Neuronal stem cell (in vitro differentiated cells): ENCODE results near the gene SLC30A2.

Source experiments
- DNase-seq: peaks from one replicate; pipeline ENCODE4 v3.0.0-alpha.2; 2013; ENCODE audit warnings: low spot score
- H2AFZ ChIP-seq: one replicate; pipeline ENCODE4 v1.6.1; 2013; ENCODE audit warnings: mild to moderate bottlenecking, low read length, inconsistent platforms
- H2AK5ac ChIP-seq: 2 replicates; pipeline ENCODE4 v1.6.1; 2013; ENCODE audit warnings: low read depth, mild to moderate bottlenecking, inconsistent platforms, low read length, moderate library complexity, mixed read lengths
- H2BK120ac ChIP-seq: 2 replicates; pipeline ENCODE4 v1.6.1; 2013; ENCODE audit warnings: low read depth, mild to moderate bottlenecking, inconsistent platforms, low read length, moderate library complexity, mixed read lengths
- H2BK12ac ChIP-seq: one replicate; pipeline ENCODE4 v1.6.1; 2013; ENCODE audit warnings: low read length, inconsistent platforms
- H2BK15ac ChIP-seq: 2 replicates; pipeline ENCODE4 v1.6.1; 2013; ENCODE audit warnings: mild to moderate bottlenecking, low read length, inconsistent platforms, mixed read lengths
- H2BK5ac ChIP-seq: one replicate; pipeline ENCODE4 v1.6.1; 2013; ENCODE audit warnings: inconsistent platforms, mild to moderate bottlenecking, low read length, moderate library complexity
- H3K14ac ChIP-seq: one replicate; pipeline ENCODE4 v1.6.1; 2013; ENCODE audit warnings: low read length, inconsistent platforms
- H3K18ac ChIP-seq: 2 replicates; pipeline ENCODE4 v1.6.1; 2013; ENCODE audit warnings: low read length, inconsistent platforms
- H3K23ac ChIP-seq: 2 replicates; pipeline ENCODE4 v1.6.1; 2013; ENCODE audit warnings: low read depth, mild to moderate bottlenecking, mixed read lengths, low read length, inconsistent platforms; ENCODE audit not compliant: poor library complexity
- H3K27ac ChIP-seq: replicated peaks from 3 replicates; pipeline ENCODE4 v1.5.1; 2013; ENCODE audit warnings: low read length, inconsistent platforms
- H3K27me3 ChIP-seq, 3 experiments: 2 replicates each; pipeline ENCODE4 v1.6.1; 2013; ENCODE audit warnings: low read length in 3 of 3, mild to moderate bottlenecking in 2 of 3, inconsistent platforms in 1 of 3, low read depth in 1 of 3, mixed read lengths in 1 of 3, moderate library complexity in 1 of 3; ENCODE audit not compliant: control insufficient read depth in 3 of 3, insufficient read depth in 3 of 3
- H3K36me3 ChIP-seq, 2 donors: replicated peaks in 1 of 2; 2 replicates each; pipeline ENCODE4 v1.6.1; 2013; ENCODE audit warnings: low read length in 2 of 2; ENCODE audit not compliant: control insufficient read depth in 2 of 2, insufficient read depth in 2 of 2
- H3K4ac ChIP-seq: 2 replicates; pipeline ENCODE4 v1.6.1; 2013; ENCODE audit warnings: inconsistent platforms, mild to moderate bottlenecking, low read length, moderate library complexity
- H3K4me1 ChIP-seq, 2 donors: 1 replicate in 1 of 2; 2 replicates in 1 of 2; pipeline ENCODE4 v1.6.1; 2013; ENCODE audit warnings: low read length in 2 of 2, low read depth in 1 of 2; ENCODE audit not compliant: control insufficient read depth in 2 of 2, insufficient read depth in 1 of 2
- H3K4me2 ChIP-seq: one replicate; pipeline ENCODE4 v1.6.1; 2013; ENCODE audit warnings: mild to moderate bottlenecking, low read length, inconsistent platforms; ENCODE audit not compliant: insufficient read depth, poor library complexity, severe bottlenecking
- H3K4me3 ChIP-seq, 2 donors: 2 replicates each; pipeline ENCODE4 v1.5.1; 2013; ENCODE audit warnings: low read length in 2 of 2, mild to moderate bottlenecking in 2 of 2, inconsistent platforms in 1 of 2, moderate library complexity in 1 of 2
- H3K79me1 ChIP-seq: one replicate; pipeline ENCODE4 v1.6.1; 2013; ENCODE audit warnings: low read depth, mild to moderate bottlenecking, inconsistent platforms, low read length, moderate library complexity
- H3K9ac ChIP-seq: one replicate; pipeline ENCODE4 v1.6.1; 2013; ENCODE audit warnings: mild to moderate bottlenecking, low read depth, low read length, inconsistent platforms; ENCODE audit not compliant: poor library complexity
- H3K9me3 ChIP-seq, 2 donors: replicated peaks in 1 of 2; 2 replicates each; pipeline versions ENCODE3 to v1.6.1; 2013; ENCODE audit warnings: low read length in 2 of 2, mild to moderate bottlenecking in 2 of 2, inconsistent platforms in 1 of 2, low read depth in 1 of 2, mixed read lengths in 1 of 2, moderate library complexity in 1 of 2; ENCODE audit not compliant: control insufficient read depth in 2 of 2, insufficient read depth in 1 of 2
- H4K8ac ChIP-seq: one replicate; pipeline ENCODE4 v1.6.1; 2013; ENCODE audit warnings: low read depth, mild to moderate bottlenecking, inconsistent platforms, low read length, moderate library complexity
- H4K91ac ChIP-seq: one replicate; pipeline ENCODE4 v1.6.1; 2013; ENCODE audit warnings: low read length, low read depth, mild to moderate bottlenecking, inconsistent platforms; ENCODE audit not compliant: poor library complexity
- WGBS, 2 donors: extraction: QIAGEN DNeasy Blood & Tissue Kit; methylation state at CpG; one replicate each; pipeline ENCODE4 v1.1.7; 2013; ENCODE audit warnings: missing lambda C conversion rate in 2 of 2, mixed read lengths in 1 of 2; ENCODE audit not compliant: insufficient read length in 2 of 2, insufficient replicate concordance in 1 of 2; ENCODE audit errors: extremely low coverage in 2 of 2; 5-methylcytosine and 5-hydroxymethylcytosine counted together

The SLC30A2 gene

DNA sequence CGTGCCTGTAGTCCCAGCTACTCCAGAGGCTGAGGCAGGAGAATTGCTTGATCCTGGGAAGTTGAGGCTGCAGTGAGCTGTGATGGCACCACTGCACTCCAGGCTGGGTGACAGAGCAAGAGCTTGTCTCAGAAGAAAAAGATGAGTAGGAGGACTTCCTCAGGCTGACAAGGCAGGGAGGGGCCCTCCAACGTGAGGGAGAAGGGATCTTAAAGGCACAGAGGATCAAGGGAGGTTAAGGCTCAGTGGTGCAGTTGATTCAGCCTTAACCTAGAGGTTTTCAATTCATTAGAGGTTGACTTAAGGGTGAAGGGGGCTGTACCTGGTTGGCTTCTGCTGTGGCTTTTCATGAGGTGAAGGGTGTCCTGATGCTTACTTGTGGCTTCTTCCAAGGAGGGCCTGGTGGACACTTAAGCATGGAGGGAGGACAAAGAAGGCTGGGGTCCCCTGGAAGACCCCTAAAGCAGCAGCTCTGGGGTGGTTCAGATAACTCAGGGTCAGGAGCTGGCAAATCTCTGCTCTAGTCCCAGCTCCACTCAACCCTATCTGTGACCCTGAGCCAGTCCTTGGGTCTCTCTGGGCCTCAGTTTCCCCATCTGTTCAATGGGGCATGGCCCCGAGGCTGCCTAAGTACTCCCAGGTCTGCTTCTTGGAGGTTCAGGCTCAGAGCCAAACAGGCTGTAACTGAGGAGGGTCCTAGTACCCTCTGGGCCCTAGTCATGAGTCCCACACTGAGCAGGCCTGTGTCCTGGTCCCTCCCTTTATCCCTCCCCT, 18.0 kb downstream of the SLC30A2 start:
- Histone ChIP-seq H3K36me3 (no peaks in the 10 kb centered on the region), H3K9me3 (no peaks in the 10 kb centered on the region), H3K9ac (peak overlapping the region; percentile 73), H3K23ac (peak overlapping the region; percentile 14), H2AK5ac (peak overlapping the region; percentile 5), H2BK5ac (peak overlapping the region; percentile 30), H3K27me3 (peaks cover 0 to 8% (median under 1%) of the 10 kb centered on the region in 3 experiments), H2BK12ac (no peak overlapping the region), H4K91ac (peak overlapping the region; percentile 57), H2AFZ (no peak overlapping the region), H3K14ac (no peak overlapping the region), H4K8ac (peak overlapping the region; percentile 73), H3K18ac (peak overlapping the region; percentile 33), H3K4me3 (no peak overlapping the region), H3K4me2 (no peak overlapping the region), H3K4me1 (peaks cover 1 to 2% of the 10 kb centered on the region in 2 donors), H3K4ac (no peak overlapping the region), H3K79me1 (no peaks in the 10 kb centered on the region), H2BK120ac (no peak overlapping the region), H2BK15ac (peak overlapping the region; percentile 16), H3K27ac (no peak overlapping the region)
- WGBS, 2 donors = no CpG with 5 or more reads among the region's 3 CpGs
- DNase-seq = no peak

DNA sequence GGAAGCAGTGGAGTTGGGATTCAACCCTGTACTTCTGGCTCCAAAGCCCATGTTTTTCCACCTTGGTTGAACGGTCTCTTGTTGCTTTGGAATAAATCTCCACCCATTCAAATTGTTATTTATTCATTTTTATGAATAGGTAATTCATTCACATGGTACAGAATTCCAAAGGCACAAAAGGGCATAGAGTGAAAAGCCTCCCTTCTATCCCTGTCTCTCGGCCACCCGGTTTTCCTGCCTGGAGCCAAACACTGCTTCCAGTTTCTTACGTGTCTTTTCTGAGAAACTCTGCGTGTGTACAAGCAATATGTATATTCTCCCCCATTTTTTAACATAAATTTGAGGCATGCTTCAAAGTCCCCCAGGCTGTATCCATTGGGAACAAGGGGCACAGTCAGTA, 20.4 kb downstream of the SLC30A2 start:
- no peak overlapping the region for H2BK15ac ChIP-seq
- H2BK12ac ChIP-seq = no peak overlapping the region
- H4K91ac ChIP-seq = no peak overlapping the region
- H3K4me1 ChIP-seq = peaks cover 7 to 16% of the 10 kb centered on the region in 2 donors
- no peak overlapping the region for H2AFZ ChIP-seq
- no peaks in the 10 kb centered on the region for H3K36me3 ChIP-seq
- H3K9me3 ChIP-seq = no peaks in the 10 kb centered on the region
- no peak overlapping the region for H3K4me2 ChIP-seq
- no peak overlapping the region for H3K4ac ChIP-seq
- H3K79me1 ChIP-seq = no peaks in the 10 kb centered on the region
- no peak overlapping the region for H2BK5ac ChIP-seq
- no CpG with 5 or more reads among the region's 5 CpGs for WGBS, 2 donors
- no peak overlapping the region for H3K23ac ChIP-seq
- peaks cover 0 to 8% (median 0%) of the 10 kb centered on the region in 3 experiments for H3K27me3 ChIP-seq
- H2AK5ac ChIP-seq = no peak overlapping the region
- H3K4me3 ChIP-seq = no peak overlapping the region
- H3K27ac ChIP-seq = no peak overlapping the region
- no peak overlapping the region for H2BK120ac ChIP-seq
- H4K8ac ChIP-seq = no peak overlapping the region
- DNase-seq = no peak
- no peak overlapping the region for H3K18ac ChIP-seq
- no peak overlapping the region for H3K9ac ChIP-seq
- no peak overlapping the region for H3K14ac ChIP-seq

DNA sequence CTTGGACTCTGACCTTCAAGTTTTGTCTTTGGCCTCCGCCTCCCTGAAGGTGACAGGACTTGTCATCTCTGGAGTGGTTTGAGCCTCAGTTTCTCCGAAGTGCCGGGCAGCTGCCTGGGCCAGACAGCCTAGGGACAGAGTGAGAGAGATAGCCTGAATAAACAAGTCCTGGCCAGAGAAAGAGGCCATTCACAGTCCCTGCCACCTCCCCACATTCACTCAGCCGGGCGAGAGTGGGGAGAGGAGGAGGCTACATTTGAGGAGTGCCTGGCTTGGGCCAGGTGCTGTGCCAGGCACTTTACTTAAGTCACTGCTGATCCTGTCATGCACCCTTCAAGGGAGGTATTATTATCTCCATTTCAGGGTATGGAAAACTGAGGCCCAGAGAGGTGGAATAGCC, 20.9 kb downstream of the SLC30A2 start:
- Histone ChIP-seq H3K9me3 (no peaks in the 10 kb centered on the region), H3K4me1 (peaks cover 7 to 21% of the 10 kb centered on the region in 2 donors), H3K14ac (no peak overlapping the region), H2BK15ac (no peak overlapping the region), H3K79me1 (no peaks in the 10 kb centered on the region), H3K36me3 (no peaks in the 10 kb centered on the region), H4K91ac (no peak overlapping the region), H3K23ac (no peak overlapping the region), H3K27ac (no peak overlapping the region), H2AFZ (no peak overlapping the region), H3K27me3 (peaks cover 0 to 8% (median 0%) of the 10 kb centered on the region in 3 experiments), H3K9ac (no peak overlapping the region), H3K4ac (no peak overlapping the region), H3K18ac (no peak overlapping the region), H2BK12ac (no peak overlapping the region), H2AK5ac (no peak overlapping the region), H3K4me2 (no peak overlapping the region), H2BK5ac (no peak overlapping the region), H2BK120ac (no peak overlapping the region), H4K8ac (no peak overlapping the region), H3K4me3 (no peak overlapping the region)
- no peak for DNase-seq
- WGBS, 2 donors = no CpG with 5 or more reads among the region's 5 CpGs

DNA sequence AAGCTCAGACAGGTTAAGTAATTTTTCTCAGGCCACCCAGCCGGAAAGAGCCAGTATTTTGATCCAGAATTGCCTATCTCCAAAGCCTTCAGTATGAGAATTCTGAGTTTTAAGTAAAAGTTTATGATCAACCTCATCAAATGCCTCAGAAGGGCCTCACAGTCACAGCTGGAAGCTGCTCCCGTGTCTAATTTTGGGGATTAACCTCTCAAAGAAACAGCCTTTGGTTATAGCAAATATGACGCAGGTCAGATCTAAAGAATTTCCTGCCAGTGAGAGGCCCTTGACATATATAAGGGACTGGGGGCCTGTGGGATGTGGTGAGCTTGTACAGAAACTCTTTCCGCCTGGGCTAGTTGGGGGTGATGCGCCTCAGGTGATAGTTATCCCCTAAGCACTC, 22.1 kb downstream of the SLC30A2 start:
- no peak overlapping the region for H2BK5ac ChIP-seq
- no peak overlapping the region for H3K18ac ChIP-seq
- no peak overlapping the region for H2BK15ac ChIP-seq
- peaks cover 7 to 28% of the 10 kb centered on the region in 2 donors for H3K4me1 ChIP-seq
- H3K14ac ChIP-seq = no peak overlapping the region
- H3K4me3 ChIP-seq = no peak overlapping the region
- no peak overlapping the region for H3K23ac ChIP-seq
- H4K8ac ChIP-seq = no peak overlapping the region
- H2BK120ac ChIP-seq = no peak overlapping the region
- no peaks in the 10 kb centered on the region for H3K79me1 ChIP-seq
- no peak overlapping the region for H2BK12ac ChIP-seq
- H3K27me3 ChIP-seq = peaks cover 0 to 8% (median 0%) of the 10 kb centered on the region in 3 experiments
- no peak overlapping the region for H2AFZ ChIP-seq
- H4K91ac ChIP-seq = no peak overlapping the region
- no CpG with 5 or more reads among the region's 5 CpGs for WGBS, 2 donors
- H3K4me2 ChIP-seq = no peak overlapping the region
- H3K27ac ChIP-seq = no peak overlapping the region
- DNase-seq = no peak
- no peaks in the 10 kb centered on the region for H3K36me3 ChIP-seq
- no peaks in the 10 kb centered on the region for H3K9me3 ChIP-seq
- no peak overlapping the region for H3K9ac ChIP-seq
- H3K4ac ChIP-seq = no peak overlapping the region
- no peak overlapping the region for H2AK5ac ChIP-seq
